Fibroblast of skin of right quadriceps (primary cell): ENCODE results near the gene ICAM4.
"Not testable (repeated sequence)": the region's sequence is repeated elsewhere in the genome, so short reads cannot be mapped to it uniquely, and the experiment has no call there.

Experiments
- DNase-seq: peaks from one replicate; pipeline ENCODE4 v3.0.0-alpha.2; 2013

Gene ICAM4

DNA sequence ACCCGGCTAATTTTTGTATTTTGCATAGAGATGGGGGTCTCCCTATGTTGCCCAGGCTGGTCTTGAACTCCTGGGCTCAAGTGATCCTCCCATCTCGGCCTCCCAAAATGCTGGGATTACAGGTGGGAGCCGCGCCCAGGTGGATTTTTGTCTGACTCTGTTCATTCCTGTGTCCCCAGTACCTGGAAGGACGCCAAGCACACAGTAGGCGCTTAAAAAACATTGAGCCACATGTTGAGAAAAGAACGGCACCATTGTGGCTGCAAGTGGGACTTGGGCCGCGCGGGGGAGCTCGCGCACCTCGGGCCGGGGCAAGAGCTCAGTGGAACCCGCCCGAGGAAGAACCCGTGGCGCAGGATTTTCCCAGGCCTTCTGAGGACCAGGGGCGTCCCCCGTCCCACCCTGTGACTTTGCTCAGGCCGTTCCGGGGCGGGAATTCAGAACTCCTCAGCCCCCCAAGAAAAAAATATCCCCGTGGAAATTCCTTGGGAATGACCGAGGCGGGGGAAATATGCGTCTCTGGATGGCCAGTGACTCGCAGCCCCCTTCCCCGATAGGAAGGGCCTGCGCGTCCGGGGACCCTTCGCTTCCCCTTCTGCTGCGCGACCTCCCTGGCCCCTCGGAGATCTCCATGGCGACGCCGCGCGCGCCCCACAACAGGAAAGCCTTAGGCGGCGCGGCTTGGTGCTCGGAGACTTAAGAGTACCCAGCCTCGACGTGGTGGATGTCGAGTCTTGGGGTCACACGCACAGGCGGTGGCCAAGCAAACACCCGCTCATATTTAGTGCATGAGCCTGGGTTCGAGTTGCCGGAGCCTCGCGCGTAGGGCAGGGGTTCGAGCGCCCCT, 17.2 kb upstream of the ICAM4 start:
- peak; percentile 61 for DNase-seq

DNA sequence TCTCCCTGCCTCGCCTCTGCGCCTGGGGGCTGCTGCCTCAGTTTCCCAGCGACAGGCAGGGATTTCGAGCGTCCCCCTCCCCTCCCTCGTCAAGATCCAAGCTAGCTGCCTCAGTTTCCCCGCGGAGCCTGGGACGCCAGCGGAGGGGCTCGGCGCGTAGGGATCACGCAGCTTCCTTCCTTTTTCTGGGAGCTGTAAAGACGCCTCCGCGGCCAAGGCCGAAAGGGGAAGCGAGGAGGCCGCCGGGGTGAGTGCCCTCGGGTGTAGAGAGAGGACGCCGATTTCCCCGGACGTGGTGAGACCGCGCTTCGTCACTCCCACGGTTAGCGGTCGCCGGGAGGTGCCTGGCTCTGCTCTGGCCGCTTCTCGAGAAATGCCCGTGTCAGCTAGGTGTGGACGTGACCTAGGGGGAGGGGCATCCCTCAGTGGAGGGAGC, 16.6 kb upstream of the ICAM4 start:
- no peak for DNase-seq

DNA sequence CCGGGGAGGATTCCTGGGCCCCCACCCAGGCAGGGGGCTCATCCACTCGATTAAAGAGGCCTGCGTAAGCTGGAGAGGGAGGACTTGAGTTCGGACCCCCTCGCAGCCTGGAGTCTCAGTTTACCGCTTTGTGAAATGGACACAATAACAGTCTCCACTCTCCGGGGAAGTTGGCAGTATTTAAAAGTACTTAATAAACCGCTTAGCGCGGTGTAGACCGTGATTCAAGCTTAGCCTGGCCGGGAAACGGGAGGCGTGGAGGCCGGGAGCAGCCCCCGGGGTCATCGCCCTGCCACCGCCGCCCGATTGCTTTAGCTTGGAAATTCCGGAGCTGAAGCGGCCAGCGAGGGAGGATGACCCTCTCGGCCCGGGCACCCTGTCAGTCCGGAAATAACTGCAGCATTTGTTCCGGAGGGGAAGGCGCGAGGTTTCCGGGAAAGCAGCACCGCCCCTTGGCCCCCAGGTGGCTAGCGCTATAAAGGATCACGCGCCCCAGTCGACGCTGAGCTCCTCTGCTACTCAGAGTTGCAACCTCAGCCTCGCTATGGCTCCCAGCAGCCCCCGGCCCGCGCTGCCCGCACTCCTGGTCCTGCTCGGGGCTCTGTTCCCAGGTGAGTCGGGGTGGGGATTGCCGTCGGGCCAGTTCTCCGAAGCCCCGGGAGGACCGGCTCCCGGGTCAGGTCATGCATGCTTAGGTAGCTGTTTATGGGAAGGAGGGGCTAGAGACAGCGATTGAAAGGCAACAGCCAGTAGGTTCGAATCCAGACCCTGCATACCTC, 15.9 kb upstream of the ICAM4 start, which contains the start of gene ICAM1:
Gene ICAM1 (plus strand): TSS at position 505 of the 779 bp plus-strand sequence. CDS start 40 bp downstream, at position 545.
- DNase-seq: no peak

DNA sequence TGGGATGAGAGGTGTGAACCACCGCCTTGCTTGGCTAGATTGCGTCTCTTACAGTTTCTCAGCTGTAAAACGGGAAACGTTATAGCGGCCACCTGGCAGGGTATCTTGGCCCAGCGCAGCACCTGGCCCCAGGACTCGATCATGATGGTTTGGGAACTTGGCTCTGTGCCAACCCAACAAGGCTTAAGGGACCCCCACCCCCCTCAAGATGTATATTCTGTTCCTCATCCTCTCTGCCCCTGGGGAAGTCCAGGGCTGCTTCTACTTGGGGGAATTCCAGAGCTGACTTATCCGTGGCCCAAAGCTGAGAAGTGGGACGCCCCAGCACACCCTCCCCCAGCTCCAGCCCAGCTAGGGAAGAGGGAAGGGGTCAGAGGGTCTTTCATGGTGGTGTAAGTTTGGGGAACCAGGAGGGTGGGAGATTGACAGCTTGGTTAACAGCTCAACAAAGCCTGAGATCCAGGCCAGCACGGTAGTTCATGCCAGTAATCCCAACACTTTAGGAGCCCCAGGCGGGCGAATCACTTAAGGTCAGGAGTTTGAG, 15.1 kb upstream of the ICAM4 start:
- DNase-seq: no peak

DNA sequence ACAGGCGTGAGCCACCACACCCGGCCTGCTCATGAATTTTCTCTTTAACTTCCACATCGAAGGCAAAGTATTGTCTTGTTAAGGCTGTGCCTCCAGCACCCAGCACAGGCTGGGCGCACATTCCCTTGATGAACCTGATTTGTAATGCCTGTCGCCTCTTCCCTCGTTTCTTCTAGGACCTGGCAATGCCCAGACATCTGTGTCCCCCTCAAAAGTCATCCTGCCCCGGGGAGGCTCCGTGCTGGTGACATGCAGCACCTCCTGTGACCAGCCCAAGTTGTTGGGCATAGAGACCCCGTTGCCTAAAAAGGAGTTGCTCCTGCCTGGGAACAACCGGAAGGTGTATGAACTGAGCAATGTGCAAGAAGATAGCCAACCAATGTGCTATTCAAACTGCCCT, 12.2 kb upstream of the ICAM4 start:
- no peak for DNase-seq

DNA sequence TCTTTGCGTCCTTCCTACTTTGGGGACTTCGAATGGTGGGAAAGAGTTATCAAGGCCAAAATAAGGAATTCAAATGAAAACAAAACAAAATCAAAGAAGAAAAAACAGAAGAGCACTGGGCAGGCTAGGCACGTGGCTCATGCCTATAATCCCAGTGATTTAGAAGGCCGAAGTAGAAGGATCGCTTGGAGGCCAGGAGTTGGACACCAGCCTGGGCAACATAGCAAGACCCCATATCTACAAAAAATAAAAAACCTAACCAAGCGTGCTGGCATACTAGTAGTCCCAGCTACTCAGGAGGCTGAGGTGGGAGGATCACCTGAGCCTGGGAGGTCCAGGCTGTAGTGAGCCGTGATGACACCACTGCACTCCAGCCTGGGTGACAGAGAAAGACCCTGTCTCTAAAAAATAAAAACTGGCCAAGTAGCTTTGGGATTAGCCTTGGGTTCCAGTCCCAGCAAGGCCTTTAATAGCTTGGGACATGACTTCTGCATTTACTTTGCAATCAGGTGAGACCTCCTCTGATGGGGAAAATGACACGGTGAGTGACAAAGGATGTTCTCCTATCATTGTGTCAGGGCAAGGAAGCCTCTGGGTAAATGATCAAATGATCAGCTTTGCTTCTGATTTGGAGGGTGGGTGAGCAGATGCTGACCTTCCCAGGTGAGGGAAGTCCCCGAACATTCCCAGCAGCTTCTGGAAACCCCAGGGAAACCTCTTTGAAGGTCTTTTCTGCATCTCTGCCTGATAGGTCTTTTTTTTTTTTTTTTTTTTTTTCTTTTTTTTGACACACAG, 8.8 kb upstream of the ICAM4 start:
- no peak for DNase-seq

DNA sequence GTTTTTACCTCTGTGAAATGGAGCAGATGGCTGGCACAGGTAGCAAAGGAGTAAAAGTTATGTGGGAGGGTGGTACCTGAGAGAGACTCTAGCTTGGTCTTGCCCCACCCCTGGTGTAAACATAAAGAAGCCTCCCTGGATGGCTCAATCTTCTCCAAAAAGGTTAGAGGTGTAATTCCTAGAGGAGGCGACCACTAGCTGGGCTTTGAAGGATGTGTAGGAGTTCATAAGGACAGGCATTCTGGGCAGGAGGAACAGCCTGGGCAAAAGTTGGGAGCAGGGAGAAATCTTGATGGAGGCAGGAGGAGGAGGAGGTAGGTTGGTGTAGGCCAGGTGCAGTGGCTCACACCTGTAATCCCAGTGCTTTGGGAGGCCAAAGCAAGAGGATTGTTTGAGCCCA, 7.8 kb upstream of the ICAM4 start:
- no peak for DNase-seq

DNA sequence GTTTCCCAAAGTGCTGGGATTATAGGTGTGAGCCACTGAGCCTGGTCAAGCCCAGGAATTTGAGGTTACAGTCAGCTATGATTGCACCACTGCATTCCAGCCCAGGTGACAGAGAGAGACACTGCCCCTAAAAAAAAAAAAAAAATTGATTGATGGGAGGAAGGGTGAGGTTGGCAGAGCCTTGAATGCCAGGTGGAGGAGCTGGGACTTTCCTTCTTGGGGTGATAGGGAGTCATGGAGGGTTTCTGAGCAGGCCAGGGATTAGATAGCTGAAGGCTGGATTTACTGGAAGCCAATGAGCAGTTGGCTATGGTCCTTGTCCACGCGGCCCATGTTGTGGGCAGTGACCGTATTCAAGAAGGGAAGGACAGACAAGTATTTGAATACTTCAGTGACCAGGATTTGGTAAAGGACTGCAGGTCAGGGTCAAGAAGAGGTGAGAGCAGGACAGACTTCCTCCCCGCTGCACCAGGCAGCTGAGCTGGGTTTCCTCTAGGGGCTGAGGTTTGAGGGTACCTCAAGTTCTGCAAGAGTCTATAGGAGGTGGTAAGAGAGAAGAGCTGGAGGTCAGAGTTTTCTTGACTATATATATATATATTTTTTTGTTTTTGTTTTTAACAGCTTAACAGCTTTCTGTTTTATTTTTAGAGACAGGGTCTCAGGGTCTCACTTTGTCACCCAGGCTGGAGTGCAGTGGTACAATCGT, 6.9 kb upstream of the ICAM4 start:
- DNase-seq: no peak

DNA sequence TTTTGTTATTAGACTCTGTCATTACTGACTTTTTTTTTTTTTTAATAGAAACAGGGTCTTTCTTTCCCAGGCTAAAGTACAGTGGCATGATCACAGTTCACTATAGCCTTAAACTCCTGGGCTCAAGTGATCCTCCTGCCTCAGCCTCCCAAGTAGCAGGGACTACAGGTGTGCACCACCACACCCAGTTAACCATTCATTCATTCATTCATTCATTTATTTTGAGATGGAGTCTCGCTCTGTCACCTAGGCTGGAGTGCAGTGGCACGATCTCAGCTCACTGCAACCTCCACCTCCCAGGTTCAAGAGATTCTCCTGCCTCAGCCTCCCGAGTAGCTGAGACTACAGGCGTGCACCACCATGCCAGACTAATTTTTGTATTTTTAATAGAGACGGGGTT, 4.7 kb upstream of the ICAM4 start:
- not testable (repeated sequence) for DNase-seq

DNA sequence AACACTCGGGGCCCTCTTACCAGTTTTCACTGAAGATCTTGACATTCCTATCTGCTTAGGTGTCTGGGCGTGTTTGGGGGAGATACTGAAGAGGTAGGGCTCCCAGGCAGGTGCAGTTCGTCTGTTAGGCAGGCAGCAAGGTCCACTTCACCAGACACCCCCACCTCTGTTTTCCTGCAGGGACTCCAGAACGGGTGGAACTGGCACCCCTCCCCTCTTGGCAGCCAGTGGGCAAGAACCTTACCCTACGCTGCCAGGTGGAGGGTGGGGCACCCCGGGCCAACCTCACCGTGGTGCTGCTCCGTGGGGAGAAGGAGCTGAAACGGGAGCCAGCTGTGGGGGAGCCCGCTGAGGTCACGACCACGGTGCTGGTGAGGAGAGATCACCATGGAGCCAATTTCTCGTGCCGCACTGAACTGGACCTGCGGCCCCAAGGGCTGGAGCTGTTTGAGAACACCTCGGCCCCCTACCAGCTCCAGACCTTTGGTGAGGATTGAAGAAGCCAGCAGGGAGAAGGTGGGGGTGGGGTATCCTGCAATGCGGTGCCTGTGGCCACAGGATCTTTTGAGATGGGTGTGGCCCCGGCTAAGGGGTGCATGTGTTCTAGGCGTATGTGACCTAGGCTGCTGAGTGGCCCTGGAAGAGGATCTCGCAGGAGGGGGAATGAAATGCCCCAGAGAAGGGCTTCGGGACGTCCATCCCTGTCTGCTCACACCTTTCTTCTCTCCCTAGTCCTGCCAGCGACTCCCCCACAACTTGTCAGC, 3.3 kb upstream of the ICAM4 start:
- DNase-seq: no peak

DNA sequence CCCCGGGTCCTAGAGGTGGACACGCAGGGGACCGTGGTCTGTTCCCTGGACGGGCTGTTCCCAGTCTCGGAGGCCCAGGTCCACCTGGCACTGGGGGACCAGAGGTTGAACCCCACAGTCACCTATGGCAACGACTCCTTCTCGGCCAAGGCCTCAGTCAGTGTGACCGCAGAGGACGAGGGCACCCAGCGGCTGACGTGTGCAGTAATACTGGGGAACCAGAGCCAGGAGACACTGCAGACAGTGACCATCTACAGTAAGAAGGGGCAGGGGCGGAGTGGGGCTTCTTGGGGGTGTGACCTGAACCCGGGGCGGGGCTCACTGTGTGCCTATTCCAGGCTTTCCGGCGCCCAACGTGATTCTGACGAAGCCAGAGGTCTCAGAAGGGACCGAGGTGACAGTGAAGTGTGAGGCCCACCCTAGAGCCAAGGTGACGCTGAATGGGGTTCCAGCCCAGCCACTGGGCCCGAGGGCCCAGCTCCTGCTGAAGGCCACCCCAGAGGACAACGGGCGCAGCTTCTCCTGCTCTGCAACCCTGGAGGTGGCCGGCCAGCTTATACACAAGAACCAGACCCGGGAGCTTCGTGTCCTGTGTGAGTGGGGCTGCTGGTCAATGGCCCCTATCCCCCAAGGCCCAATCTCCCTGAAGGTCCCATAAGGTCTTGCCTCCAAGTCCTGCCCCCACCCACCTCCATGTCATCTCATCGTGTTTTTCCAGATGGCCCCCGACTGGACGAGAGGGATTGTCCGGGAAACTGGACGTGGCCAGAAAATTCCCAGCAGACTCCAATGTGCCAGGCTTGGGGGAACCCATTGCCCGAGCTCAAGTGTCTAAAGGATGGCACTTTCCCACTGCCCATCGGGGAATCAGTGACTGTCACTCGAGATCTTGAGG, 2.4 kb upstream of the ICAM4 start:
- DNase-seq: no peak

DNA sequence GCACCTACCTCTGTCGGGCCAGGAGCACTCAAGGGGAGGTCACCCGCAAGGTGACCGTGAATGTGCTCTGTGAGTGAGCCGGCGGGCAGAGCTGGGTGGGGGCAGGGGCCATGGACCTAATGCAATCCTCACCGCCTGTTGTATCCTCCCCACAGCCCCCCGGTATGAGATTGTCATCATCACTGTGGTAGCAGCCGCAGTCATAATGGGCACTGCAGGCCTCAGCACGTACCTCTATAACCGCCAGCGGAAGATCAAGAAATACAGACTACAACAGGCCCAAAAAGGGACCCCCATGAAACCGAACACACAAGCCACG, 1.8 kb upstream of the ICAM4 start:
- no peak for DNase-seq

DNA sequence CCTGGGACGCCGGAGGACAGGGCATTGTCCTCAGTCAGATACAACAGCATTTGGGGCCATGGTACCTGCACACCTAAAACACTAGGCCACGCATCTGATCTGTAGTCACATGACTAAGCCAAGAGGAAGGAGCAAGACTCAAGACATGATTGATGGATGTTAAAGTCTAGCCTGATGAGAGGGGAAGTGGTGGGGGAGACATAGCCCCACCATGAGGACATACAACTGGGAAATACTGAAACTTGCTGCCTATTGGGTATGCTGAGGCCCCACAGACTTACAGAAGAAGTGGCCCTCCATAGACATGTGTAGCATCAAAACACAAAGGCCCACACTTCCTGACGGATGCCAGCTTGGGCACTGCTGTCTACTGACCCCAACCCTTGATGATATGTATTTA, 1.4 kb upstream of the ICAM4 start:
- no peak for DNase-seq

DNA sequence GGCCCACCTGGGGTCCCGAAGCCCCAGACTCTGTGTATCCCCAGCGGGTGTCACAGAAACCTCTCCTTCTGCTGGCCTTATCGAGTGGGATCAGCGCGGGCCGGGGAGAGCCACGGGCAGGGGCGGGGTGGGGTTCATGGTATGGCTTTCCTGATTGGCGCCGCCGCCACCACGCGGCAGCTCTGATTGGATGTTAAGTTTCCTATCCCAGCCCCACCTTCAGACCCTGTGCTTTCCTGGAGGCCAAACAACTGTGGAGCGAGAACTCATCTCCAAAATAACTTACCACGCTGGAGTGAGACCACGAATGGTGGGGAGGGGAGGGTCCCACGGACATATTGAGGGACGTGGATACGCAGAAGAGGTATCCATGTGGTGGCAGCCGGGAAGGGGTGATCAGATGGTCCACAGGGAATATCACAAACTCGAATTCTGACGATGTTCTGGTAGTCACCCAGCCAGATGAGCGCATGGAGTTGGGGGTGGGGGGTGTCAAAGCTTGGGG, 2.0 kb downstream of the ICAM4 start:
- peak; percentile 57 for DNase-seq

DNA sequence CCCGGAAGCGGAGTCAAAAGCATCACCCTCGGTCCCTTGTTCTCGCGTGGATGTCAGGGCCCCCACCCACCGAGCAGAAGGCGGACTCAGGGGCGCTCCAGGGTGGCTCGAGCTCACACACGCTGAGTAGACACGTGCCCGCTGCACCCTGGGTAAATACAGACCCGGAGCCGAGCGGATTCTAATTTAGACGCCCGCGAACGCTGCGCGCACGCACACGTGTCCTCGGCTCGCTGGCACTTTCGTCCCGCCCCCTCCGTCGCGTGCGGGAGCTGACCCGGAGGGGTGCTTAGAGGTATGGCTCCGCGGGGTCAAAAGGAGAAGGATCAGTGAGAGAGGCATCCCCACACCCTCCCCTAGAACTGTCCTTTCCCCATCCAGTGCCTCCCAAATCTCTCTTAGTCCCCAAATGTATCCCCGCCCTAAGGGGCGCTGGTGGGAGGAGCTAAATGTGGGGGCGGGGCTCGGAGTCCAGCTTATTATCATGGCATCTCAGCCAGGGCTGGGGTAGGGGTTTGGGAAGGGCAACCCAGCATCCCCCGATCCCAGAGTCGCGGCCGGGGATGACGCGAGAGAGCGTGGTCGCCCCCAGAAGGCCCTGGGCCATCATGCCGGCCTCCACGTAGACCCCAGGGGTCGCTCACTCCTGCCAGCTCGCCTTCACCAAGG, 2.5 kb downstream of the ICAM4 start:
- DNase-seq: peak; percentile 58

DNA sequence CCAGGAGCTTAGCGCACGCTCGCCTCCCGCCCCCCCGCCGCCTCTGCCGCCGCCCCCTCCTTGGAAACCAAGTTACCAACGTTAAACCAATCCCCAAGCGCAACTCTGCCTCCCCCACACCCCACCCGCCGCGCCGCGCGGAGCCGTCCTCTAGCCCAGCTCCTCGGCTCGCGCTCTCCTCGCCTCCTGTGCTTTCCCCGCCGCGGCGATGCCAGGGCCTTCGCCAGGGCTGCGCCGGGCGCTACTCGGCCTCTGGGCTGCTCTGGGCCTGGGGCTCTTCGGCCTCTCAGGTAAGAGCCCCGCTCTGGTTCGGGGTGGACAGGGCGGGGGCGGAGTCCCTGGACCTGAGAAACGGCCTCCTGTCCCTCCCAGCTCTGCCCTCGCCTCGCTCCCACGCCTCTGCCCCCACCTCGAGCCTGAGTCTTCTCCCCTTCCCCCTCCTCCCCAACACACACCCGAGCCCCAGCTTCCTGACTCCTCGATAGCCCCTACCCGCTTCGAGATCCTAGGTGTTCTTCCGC, 3.1 kb downstream of the ICAM4 start, which contains the start of gene ICAM5:
Gene ICAM5 (plus strand): TSS at position 117 of the 521 bp plus-strand sequence. CDS start 92 bp downstream, at position 209.
- DNase-seq: no peak

DNA sequence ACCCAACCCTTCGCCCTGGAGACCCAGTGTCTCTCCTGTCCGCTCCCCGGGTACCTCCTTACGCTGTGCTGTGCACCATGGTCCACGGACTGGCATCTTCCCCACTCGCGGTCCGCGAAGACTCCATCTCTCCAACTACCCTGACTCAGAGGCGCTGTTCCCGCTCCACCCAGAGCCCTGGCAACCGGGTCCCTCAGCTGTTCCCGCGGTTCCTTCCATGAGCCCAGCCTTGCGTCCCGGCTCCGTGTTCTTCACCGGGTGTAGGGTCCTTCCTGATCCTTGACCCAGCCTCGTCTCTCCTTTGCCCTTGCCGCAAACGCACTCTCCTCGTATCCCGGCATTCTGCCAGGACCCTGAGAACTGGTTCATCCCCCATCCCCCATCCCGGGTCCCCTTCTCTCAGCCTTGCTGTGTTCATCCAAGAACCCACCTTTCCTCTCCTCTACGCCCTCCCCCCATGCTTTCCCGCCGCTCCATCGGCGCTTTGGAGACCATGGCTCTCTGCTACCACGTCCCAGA, 3.7 kb downstream of the ICAM4 start:
- DNase-seq: no peak

DNA sequence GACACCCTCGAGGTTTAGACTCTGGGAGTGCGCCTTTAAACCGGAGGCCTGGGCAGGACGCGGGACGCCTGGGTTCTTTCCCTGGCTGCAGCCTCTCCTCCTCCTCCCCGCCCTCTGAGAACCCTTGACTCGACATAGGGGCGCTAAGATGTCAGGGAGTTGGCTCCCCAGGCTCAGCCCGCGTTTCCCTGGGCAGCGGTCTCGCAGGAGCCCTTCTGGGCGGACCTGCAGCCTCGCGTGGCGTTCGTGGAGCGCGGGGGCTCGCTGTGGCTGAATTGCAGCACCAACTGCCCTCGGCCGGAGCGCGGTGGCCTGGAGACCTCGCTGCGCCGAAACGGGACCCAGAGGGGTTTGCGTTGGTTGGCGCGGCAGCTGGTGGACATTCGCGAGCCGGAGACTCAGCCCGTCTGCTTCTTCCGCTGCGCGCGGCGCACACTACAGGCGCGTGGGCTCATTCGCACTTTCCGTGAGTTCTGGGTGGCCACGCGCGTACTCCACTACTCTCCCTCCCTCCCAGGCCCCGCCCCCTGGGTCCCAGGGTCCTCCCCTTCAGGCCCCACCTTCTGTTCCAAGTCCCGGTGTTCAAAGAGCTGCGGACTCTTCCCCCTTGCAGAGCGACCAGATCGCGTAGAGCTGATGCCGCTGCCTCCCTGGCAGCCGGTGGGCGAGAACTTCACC, 4.3 kb downstream of the ICAM4 start:
- no peak for DNase-seq
